Muscle of back (tissue), 13 donors: Measurements from ENCODE around the gene RPL35. TPM values are rescaled to one million over a fixed set of nuclear protein-coding genes. Genes with fewer than 3 reads are reported as not detected.

Source experiments
- DNase-seq, 3 donors: peaks; one replicate each; pipeline versions ENCODE4 v3.0.0 to v3.0.0-alpha.2; 2013
- long read RNA-seq, 9 donors: transcript quantifications; one replicate each; lab custom pipeline, GENCODE V29; 2026
- polyA plus RNA-seq, 10 donors: library from polyadenylated mRNA; unstranded; fragments of 120-200 nt; gene quantifications; one replicate each; pipeline ENCODE4 v1.2.1, GENCODE V29; 2013; ENCODE audit not compliant: insufficient read length in 10 of 10

RPL35 gene
- polyA plus RNA-seq, result 1,000 to 10,000 TPM; 1,479 to 2,318 (median 1,842) TPM
- long read RNA-seq, donor 1, transcript RPL35-205 (2 exons, 649 nt), result minor isoform, 60 of 2,706 reads
- long read RNA-seq, donor 1, transcript RPL35-201 (4 exons, 455 nt), result major isoform, 1,875 of 2,706 reads
- long read RNA-seq, donor 1, transcript RPL35-203 (3 exons, 785 nt), result minor isoform, 633 of 2,706 reads
- long read RNA-seq, donor 1, partial matches to known transcripts, result 120 of 2,706 reads
- long read RNA-seq, donor 1, other reads (novel, unspliced or antisense), result 18 of 2,706 reads
- long read RNA-seq, donor 2, transcript RPL35-201 (4 exons, 455 nt), result major isoform, 1,658 of 2,200 reads
- long read RNA-seq, donor 2, transcript RPL35-203 (3 exons, 785 nt), result minor isoform, 385 of 2,200 reads
- long read RNA-seq, donor 2, transcript RPL35-205 (2 exons, 649 nt), result minor isoform, 49 of 2,200 reads
- long read RNA-seq, donor 2, partial matches to known transcripts, result 92 of 2,200 reads
- long read RNA-seq, donor 2, other reads (novel, unspliced or antisense), result 16 of 2,200 reads
- long read RNA-seq, donor 3, partial matches to known transcripts, result 0 of 2 reads
- long read RNA-seq, donor 3, other reads (novel, unspliced or antisense), result 0 of 2 reads
- long read RNA-seq, donor 4, transcript RPL35-201 (4 exons, 455 nt), result major isoform, 1,253 of 1,772 reads
- long read RNA-seq, donor 4, transcript RPL35-205 (2 exons, 649 nt), result minor isoform, 43 of 1,772 reads
- long read RNA-seq, donor 4, transcript RPL35-203 (3 exons, 785 nt), result minor isoform, 402 of 1,772 reads
- long read RNA-seq, donor 4, partial matches to known transcripts, result 69 of 1,772 reads
- long read RNA-seq, donor 4, other reads (novel, unspliced or antisense), result 5 of 1,772 reads
- long read RNA-seq, donor 5, transcript RPL35-201 (4 exons, 455 nt), result major isoform, 2,306 of 3,165 reads
- long read RNA-seq, donor 5, transcript RPL35-205 (2 exons, 649 nt), result minor isoform, 31 of 3,165 reads
- long read RNA-seq, donor 5, transcript RPL35-203 (3 exons, 785 nt), result minor isoform, 625 of 3,165 reads
- long read RNA-seq, donor 5, partial matches to known transcripts, result 149 of 3,165 reads
- long read RNA-seq, donor 5, other reads (novel, unspliced or antisense), result 53 of 3,165 reads
- long read RNA-seq, donor 6, transcript RPL35-201 (4 exons, 455 nt), result major isoform, 1,434 of 2,275 reads
- long read RNA-seq, donor 6, transcript RPL35-205 (2 exons, 649 nt), result minor isoform, 67 of 2,275 reads
- long read RNA-seq, donor 6, transcript RPL35-203 (3 exons, 785 nt), result minor isoform, 621 of 2,275 reads
- long read RNA-seq, donor 6, partial matches to known transcripts, result 138 of 2,275 reads
- long read RNA-seq, donor 6, other reads (novel, unspliced or antisense), result 15 of 2,275 reads
- long read RNA-seq, donor 7, transcript RPL35-203 (3 exons, 785 nt), result minor isoform, 328 of 1,513 reads
- long read RNA-seq, donor 7, transcript RPL35-205 (2 exons, 649 nt), result minor isoform, 47 of 1,513 reads
- long read RNA-seq, donor 7, transcript RPL35-201 (4 exons, 455 nt), result major isoform, 1,084 of 1,513 reads
- long read RNA-seq, donor 7, partial matches to known transcripts, result 54 of 1,513 reads
- long read RNA-seq, donor 7, other reads (novel, unspliced or antisense), result 0 of 1,513 reads
- long read RNA-seq, donor 8, transcript RPL35-201 (4 exons, 455 nt), result major isoform, 1,092 of 1,727 reads
- long read RNA-seq, donor 8, transcript RPL35-205 (2 exons, 649 nt), result minor isoform, 57 of 1,727 reads
- long read RNA-seq, donor 8, transcript RPL35-203 (3 exons, 785 nt), result minor isoform, 428 of 1,727 reads
- long read RNA-seq, donor 8, partial matches to known transcripts, result 127 of 1,727 reads
- long read RNA-seq, donor 8, other reads (novel, unspliced or antisense), result 23 of 1,727 reads
- long read RNA-seq, donor 9, transcript RPL35-205 (2 exons, 649 nt), result minor isoform, 6 of 298 reads
- long read RNA-seq, donor 9, transcript RPL35-203 (3 exons, 785 nt), result minor isoform, 86 of 298 reads
- long read RNA-seq, donor 9, transcript RPL35-201 (4 exons, 455 nt), result major isoform, 196 of 298 reads
- long read RNA-seq, donor 9, partial matches to known transcripts, result 10 of 298 reads
- long read RNA-seq, donor 9, other reads (novel, unspliced or antisense), result 0 of 298 reads

GRCh38 chr9:124861342-124862229 lies at the start of gene RPL35, which contains the start of gene ARPC5L:
Gene RPL35, minus strand, starts transcription at chr9:124861957. Its CDS starts 45 bp downstream, at chr9:124861912.
Gene ARPC5L, plus strand, starts transcription at chr9:124862130. Its CDS starts 7,161 bp downstream, at chr9:124869291.
- peak; percentile 92 to 98 (median 95) for DNase-seq

DNA sequence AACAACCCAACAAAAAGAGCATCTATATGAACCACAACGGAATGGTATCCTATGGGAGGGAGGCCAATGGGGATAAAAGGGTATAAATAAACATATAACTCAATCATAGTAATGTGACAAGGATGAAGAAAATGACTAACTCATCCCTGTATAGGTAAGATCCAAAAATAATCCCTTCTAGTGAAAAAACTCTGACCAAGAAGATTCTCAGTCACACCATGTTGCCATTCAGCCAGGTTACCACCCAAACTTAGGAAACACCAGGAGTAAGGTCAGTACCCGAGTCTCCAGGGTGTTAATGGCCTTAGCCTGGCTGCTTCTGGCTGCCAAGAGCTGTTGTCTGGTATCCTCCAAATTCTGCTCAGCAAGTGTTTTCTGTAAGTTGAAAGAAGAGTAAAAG lies 46.3 kb upstream of the RPL35 start:
- no peak for DNase-seq

GRCh38 chr9:124906966-124907365 lies 45.2 kb upstream of the RPL35 start:
- no peak for DNase-seq

GRCh38 chr9:124899845-124900244 lies 38.1 kb upstream of the RPL35 start:
- DNase-seq, result no peak

- no peak for DNase-seq
Measured at GRCh38 chr9:124897570-124898460, 36.1 kb upstream of the RPL35 start.

GRCh38 chr9:124894741-124895170 lies 33.0 kb upstream of the RPL35 start:
- peak in 1 of 3 donors; percentile 47 for DNase-seq

DNA sequence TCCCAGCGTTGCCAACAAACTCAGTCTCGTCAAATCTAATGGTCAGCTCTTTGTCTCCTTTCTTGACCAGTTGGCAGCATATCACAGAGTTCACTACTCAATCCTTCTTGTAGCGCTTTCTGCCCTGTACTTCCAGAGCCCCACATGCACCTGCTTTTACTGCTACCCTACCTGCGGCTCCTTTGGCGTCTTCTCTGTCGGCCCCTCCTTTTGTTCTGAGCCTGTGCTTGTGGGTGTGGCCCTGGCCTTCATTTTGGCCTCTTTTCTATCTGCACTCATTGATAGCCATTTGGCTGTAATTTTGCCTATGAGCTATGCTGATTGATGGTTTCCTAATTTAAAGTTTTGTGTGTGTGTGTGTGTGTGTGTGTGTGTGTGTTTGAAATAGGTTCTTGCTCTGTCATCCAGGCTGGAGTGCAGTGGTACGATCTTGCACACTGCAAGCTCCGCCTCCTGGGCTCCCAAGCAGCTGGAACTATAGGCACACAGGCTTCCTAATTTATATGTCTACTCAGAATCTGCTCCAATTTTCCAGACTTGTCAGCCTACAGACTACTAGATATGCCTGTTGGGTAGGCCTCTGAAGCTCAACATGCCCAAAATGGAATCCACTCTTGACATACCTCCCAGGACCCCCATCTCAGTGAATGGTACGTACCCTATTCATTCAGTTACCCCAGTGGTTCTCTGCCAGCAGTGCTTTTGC lies 32.4 kb upstream of the RPL35 start:
- DNase-seq, result no peak

DNA sequence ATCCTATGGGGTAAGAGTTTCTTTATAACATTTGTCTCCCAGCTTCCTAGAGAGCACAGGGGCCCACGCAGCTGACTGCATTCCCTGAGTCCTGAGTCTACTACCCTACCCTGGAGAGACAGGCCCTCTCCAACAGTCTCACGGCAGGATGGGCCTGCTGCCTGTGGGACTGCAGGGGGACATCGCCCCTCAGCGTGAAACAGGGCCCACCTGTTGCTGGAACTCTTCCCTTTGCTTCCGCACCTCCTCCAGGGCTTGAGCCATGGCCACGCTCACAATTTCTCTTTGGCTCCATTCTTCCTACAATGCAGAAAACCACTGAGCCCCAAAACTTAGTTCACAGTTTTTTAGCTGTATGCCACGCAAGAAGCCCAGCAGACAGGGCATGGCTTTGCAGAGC lies 28.4 kb upstream of the RPL35 start:
- no peak for DNase-seq

GRCh38 chr9:124889006-124889405 lies 27.2 kb upstream of the RPL35 start:
- no peak for DNase-seq

- DNase-seq, result no peak
Measured at GRCh38 chr9:124887832-124888231, 26.1 kb upstream of the RPL35 start.

- no peak for DNase-seq
Measured at GRCh38 chr9:124886866-124887492, 25.2 kb upstream of the RPL35 start.

DNA sequence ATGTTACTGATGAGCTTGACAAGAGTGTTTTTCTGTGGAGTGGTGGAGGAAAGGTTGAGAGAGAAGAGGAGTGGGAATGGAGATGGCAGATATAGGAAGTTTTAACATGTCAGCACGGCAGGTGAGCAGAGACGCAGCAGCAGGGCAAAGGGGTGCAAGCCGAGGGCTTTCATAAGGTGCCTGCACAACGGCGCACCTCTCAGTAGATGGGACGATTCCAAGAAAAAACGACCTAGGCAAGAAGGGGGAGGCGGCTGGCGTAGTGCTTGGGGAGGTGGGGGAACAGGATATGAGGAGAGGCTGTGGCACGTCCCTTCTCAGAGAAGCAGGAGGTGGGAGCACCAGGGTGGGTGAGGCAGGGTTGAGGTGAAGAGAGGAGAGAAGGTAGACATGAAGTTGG lies 24.7 kb upstream of the RPL35 start:
- no peak for DNase-seq

GRCh38 chr9:124885551-124885950 lies 23.8 kb upstream of the RPL35 start:
- no peak for DNase-seq

- no peak for DNase-seq
Measured at GRCh38 chr9:124884376-124884775, 22.6 kb upstream of the RPL35 start.

GRCh38 chr9:124882231-124882630 lies 20.5 kb upstream of the RPL35 start:
- no peak for DNase-seq

DNA sequence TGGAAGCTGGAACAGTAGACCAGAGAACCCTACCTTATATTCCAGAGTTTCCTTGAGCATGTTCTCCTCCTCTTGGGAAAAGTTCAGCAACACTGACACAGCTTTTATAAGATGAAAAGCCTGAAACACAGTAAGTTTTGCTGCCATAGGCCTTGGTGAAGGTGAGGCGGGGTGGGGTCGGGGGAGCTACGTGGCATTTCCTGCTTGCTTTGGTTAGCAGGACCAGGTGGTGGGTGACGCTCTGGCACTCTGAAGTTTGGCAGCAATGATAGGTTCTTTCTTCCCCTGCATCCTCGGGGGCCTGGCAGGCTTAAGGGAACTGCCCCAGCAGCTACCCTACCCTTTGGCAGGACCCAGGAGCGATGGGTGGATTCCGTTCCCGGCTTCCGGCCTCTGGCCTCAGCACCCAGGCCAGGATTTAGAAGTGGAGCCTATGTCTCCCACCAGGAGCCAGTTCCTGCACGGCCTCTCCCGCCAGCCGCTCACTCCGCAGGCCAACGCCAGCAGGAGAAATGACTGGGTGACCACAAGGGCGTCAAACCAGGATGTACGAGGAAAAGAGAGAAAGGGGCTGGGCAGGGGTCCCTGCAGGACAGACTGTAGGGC lies 19.5 kb upstream of the RPL35 start:
- no peak for DNase-seq
